HUES64 (cell line): Measurements from ENCODE around the gene DDX17.
A peak's percentile ranks its signal among the peaks of the same experiment; 100 is the strongest.
"Not testable (repeated sequence)": the region's sequence is repeated elsewhere in the genome, so short reads cannot be mapped to it uniquely, and the experiment has no call there.

ENCODE experiments used
- H3K27ac ChIP-seq: 2 replicates; pipeline ENCODE4 v1.7.0; 2013; ENCODE audit warnings: low read depth, low read length, inconsistent platforms
- H3K27me3 ChIP-seq: 2 replicates; pipeline ENCODE4 v1.6.1; 2013; ENCODE audit warnings: mild to moderate bottlenecking, low read length; ENCODE audit not compliant: insufficient read depth
- H3K36me3 ChIP-seq: 2 replicates; pipeline ENCODE4 v1.6.1; 2013; ENCODE audit warnings: mild to moderate bottlenecking, low read length; ENCODE audit not compliant: insufficient read depth
- H3K4me1 ChIP-seq: 2 replicates; pipeline ENCODE4 v1.6.1; 2013; ENCODE audit warnings: mild to moderate bottlenecking, low read length, moderate library complexity; ENCODE audit not compliant: insufficient read depth
- H3K4me3 ChIP-seq: 2 replicates; pipeline ENCODE4 v1.5.1; 2013; ENCODE audit warnings: mild to moderate bottlenecking, low read length, moderate library complexity
- H3K9ac ChIP-seq: 2 replicates; pipeline ENCODE4 v1.6.1; 2013; ENCODE audit warnings: mild to moderate bottlenecking, low read depth, low read length
- H3K9me3 ChIP-seq: 2 replicates; pipeline ENCODE4 v1.6.1; 2013; ENCODE audit warnings: low read depth, low read length; ENCODE audit not compliant: insufficient read depth
- WGBS: fragments of 150-250, 120-280 bp; methylation state at CpG from one replicate; pipeline ENCODE4 v1.1.7; 2013; ENCODE audit warnings: missing lambda C conversion rate; 5-methylcytosine and 5-hydroxymethylcytosine counted together

DDX17 gene

DNA sequence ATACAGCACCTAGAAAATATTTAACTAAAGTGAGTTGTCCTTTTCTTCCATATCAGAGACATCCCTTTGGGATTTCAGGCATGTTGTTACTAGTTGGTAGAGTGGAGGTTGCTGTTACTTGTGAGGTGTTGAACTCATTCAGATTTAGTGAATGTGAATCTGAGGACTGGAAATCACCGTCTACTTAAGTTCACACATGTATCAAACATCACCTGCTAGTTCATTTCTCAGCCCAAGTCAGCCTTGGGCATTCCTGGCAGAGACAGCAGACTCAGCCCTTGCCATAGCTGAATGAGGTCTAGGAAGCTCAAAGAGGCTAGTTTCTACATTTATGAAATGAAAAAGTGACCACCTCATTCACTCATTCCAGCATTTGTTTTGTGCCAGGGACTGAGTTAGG, 28.5 kb downstream of the DDX17 start:
- H3K9me3 ChIP-seq: no peaks in the 10 kb centered on the region
- H3K9ac ChIP-seq: no peak overlapping the region
- H3K27me3 ChIP-seq: no peaks in the 10 kb centered on the region
- 100% methylated on average over 1 of the region's 1 CpG for WGBS
- peaks cover 30% of the 10 kb centered on the region for H3K36me3 ChIP-seq
- H3K4me1 ChIP-seq: no peaks in the 10 kb centered on the region
- no peak overlapping the region for H3K4me3 ChIP-seq
- 0 out of 2 replicates have a peak overlapping the region, but pooled peaks have one; percentile 6 for H3K27ac ChIP-seq

DNA sequence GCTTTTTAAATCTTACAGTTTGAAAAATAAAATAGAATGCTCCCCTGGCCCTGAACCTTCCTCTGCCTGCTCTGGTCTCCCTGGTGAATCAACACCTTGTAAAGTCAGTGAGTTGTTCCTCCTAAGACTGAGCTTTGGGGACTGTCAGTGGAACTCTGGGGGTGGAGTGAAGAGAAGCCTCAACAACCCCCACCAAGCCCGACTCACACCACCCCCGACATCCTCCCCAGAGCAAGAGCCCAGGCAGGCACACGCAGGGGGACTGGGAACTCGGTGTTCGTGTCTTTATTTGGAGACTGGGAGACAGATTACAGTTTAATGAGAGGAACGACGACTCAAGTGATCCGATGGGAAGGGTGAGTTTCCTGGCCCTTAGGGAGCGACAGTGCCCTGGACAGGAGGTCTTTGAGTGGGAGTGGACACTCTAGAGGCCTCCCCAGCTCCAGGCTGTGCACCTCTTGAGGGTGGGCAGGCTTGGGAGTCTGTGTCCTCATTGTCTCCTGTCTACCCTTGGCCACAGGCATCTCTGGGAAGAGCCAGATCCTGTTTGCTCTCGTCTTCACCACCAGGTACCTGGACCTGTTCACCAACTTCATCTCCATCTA, 32.0 kb downstream of the DDX17 start:
- WGBS: 84% methylated on average over 9 of the region's 10 CpGs
- no peaks in the 10 kb centered on the region for H3K27me3 ChIP-seq
- H3K36me3 ChIP-seq: 0 out of 2 replicates have a peak, but pooled peaks cover under 1% of the 10 kb centered on the region
- no peaks in the 10 kb centered on the region for H3K9me3 ChIP-seq
- H3K27ac ChIP-seq: no peak overlapping the region
- no peak overlapping the region for H3K9ac ChIP-seq
- H3K4me3 ChIP-seq: no peak overlapping the region
- H3K4me1 ChIP-seq: no peaks in the 10 kb centered on the region

DNA sequence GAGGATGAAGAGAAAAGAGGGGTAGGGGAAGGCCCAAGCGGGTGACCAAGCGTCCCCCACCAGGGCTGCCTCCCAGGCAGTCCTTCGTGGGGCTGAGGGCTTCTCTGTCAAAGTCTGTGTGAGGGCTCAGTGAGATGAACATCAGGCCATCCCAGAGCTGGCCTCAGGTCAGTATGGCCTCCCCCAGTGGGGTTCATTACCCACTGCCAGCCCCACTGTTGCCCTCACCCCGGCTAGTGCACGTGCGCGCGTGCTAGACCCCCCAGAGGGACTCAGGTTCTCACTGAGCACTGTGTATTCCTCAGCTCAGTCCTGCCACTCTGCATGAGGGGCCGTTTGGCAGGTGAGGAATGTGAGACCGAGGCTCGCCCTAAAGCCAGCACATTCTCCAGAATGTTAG, 34.9 kb downstream of the DDX17 start:
- Histone ChIP-seq H3K36me3 (no peaks in the 10 kb centered on the region), H3K9ac (no peak overlapping the region), H3K27me3 (peaks cover 21% of the 10 kb centered on the region), H3K27ac (no peak overlapping the region), H3K4me1 (no peaks in the 10 kb centered on the region), H3K9me3 (no peaks in the 10 kb centered on the region), H3K4me3 (no peak overlapping the region)
- 89% methylated on average over 11 of the region's 11 CpGs for WGBS

DNA sequence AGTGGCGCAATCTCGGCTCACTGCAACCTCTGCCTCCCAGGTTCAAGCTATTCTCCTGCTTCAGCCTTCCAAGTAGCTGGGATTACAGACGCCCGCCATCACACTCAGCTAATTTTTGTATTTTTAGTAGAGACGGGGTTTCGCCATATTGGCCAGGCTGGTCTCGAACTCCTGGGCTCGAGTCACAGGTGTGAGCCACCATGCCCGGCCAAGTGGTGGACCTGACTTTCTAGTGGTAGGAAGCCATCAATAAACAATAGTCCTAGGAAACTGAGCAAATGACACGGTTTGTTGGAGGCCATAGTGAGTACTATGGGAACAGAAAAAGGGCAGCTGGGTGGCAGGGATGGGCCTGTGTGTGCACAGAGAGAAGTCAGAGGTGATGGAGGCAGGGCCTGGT, 35.9 kb downstream of the DDX17 start:
- H3K27me3 ChIP-seq: peaks cover 31% of the 10 kb centered on the region
- H3K9ac ChIP-seq, H3K4me1 ChIP-seq, H3K4me3 ChIP-seq, H3K9me3 ChIP-seq, H3K27ac ChIP-seq, H3K36me3 ChIP-seq: not testable (repeated sequence)
- WGBS: 95% methylated on average over 10 of the region's 10 CpGs

DNA sequence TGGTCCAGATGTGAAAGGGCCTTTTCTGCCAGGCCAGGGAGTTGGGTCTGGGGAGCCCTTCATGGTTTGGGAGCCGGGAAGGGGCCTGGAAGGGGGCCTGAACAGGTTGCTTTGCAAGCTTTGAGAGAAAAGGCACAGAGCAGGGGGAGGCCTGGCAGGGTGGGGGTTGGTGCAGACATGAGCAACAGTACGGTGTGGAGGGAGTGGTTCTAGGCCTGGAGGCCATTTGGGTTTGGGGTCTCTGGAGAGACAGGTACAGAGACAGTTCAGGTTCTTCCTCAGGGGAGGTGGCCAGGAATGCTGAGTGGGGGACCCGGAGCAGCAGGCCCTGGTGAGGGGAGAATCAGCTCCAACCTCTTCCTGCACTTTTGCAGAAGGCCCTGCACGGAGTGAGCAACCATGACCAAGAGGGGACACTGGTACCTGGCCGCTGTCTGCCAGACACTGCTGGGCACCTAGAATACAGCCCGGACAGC, 36.8 kb downstream of the DDX17 start:
- no peak overlapping the region for H3K4me3 ChIP-seq
- no peaks in the 10 kb centered on the region for H3K36me3 ChIP-seq
- no peak overlapping the region for H3K27ac ChIP-seq
- H3K9ac ChIP-seq: no peak overlapping the region
- peaks cover 34% of the 10 kb centered on the region for H3K27me3 ChIP-seq
- WGBS: 92% methylated on average over 6 of the region's 6 CpGs
- no peaks in the 10 kb centered on the region for H3K4me1 ChIP-seq
- H3K9me3 ChIP-seq: no peaks in the 10 kb centered on the region

DNA sequence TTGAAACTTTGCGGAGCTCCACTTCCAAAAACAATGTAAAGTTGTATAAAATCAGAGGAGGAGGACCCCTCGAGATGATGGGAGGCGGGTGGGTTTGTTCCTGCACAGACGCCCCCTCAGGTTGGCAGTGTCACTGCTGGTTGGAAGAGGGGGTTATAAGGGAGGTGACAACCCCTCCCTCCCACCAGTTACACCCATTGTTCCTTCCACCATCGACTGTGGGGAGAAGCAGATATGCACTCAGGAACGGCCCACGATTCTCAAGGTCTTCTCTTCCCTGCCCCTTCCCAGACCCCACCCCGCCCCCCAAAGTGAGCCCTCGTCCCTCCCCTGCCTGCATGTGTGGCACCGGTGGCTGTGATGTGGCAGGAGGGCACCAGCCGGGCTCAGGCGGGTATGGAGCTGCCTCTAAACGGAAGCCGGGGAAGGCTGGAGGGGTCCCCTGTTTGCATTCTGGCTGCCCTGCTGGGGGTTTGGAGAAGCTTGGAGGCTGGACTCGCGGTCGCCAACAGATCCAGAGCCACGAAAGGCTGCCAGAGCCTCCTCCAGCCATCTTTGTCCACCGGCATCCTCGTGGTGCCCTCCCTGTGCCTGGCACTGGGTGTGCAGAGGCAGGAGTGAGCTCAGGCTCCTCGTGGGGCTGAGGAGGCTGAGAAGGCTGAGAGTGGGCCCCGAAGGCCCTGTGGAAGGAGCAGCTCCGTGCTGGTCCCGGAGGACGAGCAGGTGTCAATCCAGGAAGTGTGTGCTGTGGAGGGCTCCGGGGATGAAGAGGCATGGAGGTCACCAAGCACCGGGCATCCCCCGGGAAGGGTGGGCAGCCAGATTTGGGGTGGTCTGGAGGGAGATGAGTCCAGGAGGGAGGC, 37.4 kb downstream of the DDX17 start:
- H3K9me3 ChIP-seq: no peaks in the 10 kb centered on the region
- peak overlapping the region; percentile 68 for H3K9ac ChIP-seq
- H3K36me3 ChIP-seq: no peaks in the 10 kb centered on the region
- 72% methylated on average over 28 of the region's 28 CpGs for WGBS
- H3K27ac ChIP-seq: no peak overlapping the region
- H3K27me3 ChIP-seq: peaks cover 40% of the 10 kb centered on the region
- H3K4me1 ChIP-seq: peaks cover 6% of the 10 kb centered on the region
- peak overlapping the region; percentile 64 for H3K4me3 ChIP-seq

DNA sequence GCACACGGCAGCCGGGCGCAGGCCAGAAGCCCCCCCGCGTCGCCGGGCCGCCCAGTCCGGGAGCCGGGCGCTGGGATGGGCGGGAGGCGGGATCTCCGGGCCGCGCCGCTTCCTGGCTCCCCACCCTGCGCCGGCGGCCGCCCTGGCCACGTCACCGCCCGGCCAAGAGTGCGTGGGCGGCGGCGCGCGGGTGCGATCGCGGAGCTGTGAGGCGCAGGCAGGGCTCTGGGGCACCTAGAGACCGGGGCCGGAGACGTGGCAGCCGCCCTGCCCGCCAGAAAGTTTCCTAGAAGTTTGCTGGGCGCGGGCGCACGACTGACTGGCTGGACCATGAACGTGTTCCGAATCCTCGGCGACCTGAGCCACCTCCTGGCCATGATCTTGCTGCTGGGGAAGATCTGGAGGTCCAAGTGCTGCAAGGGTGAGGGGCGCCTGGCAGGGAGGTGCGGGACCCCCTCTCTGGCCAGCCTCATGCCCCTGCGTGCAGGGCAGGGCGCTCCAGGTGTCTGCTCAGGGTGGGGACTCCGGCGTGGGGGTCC, 38.1 kb downstream of the DDX17 start, which contains the start of gene KDELR3:
Gene KDELR3, plus strand, starts transcription at position 193 of the 539 bp plus-strand sequence. Its CDS starts 138 bp downstream, at position 331.
- 2% methylated on average over 53 of the region's 53 CpGs for WGBS
- Histone ChIP-seq H3K36me3 (no peaks in the 10 kb centered on the region), H3K4me3 (peak within 1 kb of the TSS; percentile 64), H3K4me1 (peaks cover 9% of the 10 kb centered on the region), H3K9me3 (no peaks in the 10 kb centered on the region), H3K27me3 (peaks cover 47% of the 10 kb centered on the region), H3K9ac (peak within 1 kb of the TSS; percentile 68), H3K27ac (no peak within 1 kb of the TSS)

DNA sequence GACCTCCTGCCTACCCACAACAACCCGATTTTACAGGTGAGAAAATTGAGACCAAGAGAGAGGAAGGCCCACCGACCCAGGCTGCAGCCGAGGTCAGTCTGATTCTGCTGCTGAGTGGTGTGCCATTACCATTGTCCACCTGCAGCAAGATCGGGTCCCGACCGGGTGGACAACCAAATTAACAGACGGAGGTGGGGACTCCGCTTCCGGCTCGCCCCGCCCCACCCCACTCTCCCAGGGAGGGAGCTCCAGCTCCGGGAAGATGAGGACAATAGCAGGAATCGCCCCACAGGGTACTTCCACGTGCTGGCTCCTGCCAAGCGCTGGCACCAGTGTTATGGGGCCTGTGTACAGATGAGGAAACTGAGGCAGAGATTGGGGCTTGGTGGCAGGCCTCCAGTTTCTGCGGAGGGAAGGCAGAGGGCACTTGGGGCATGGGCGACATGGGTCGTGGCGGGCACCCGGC, 38.6 kb downstream of the DDX17 start:
- Histone ChIP-seq H3K36me3 (no peaks in the 10 kb centered on the region), H3K9me3 (no peaks in the 10 kb centered on the region), H3K4me1 (peaks cover 9% of the 10 kb centered on the region), H3K27me3 (peaks cover 49% of the 10 kb centered on the region), H3K4me3 (peak overlapping the region; percentile 64), H3K27ac (no peak overlapping the region), H3K9ac (peak overlapping the region; percentile 68; the same call in 1 of the 2 replicates)
- 15% methylated on average over 20 of the region's 20 CpGs for WGBS

DNA sequence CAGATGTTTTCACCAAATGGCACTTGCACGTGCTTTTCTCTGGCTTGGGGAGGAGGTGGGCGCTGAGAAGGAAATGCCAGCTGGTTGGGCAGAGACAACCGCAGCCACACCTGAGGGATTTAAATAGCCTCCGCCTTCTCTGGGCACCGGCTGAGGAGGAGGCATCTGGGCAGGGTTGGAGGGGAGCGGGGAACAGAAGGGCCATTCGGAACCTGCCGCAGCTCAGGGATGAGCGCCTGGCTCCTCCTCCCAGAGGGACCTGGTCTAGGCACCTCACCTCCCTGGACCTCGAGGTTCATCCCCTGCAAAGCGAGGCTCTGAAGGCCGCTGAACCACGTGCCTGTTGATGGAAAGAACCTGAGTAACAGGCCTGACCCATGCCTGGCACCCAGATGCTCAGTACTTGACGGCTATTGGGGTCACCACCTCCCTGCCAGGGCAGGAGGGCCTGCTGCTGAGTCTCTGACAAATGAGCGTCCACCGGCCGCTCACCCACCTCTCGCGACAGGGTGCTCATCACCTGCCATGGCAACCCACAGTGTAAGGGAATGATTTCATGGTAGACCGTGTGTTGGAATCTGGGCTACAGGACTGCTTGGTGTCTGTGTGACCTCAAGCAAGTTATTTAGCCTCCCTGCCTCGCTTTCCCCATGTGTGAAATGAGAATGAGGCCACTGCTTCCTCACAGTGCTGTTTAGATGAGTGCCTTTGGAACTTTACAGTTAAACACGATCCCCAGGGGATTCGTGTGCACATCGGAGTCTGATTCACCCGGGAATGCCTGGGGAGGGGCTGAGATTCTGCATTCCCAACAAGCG, 40.2 kb downstream of the DDX17 start:
- no peaks in the 10 kb centered on the region for H3K36me3 ChIP-seq
- WGBS: 75% methylated on average over 26 of the region's 26 CpGs
- H3K27me3 ChIP-seq: peaks cover 63% of the 10 kb centered on the region
- no peak overlapping the region for H3K9ac ChIP-seq
- H3K4me1 ChIP-seq: peaks cover 9% of the 10 kb centered on the region
- H3K27ac ChIP-seq: no peak overlapping the region
- no peaks in the 10 kb centered on the region for H3K9me3 ChIP-seq
- no peak overlapping the region for H3K4me3 ChIP-seq

DNA sequence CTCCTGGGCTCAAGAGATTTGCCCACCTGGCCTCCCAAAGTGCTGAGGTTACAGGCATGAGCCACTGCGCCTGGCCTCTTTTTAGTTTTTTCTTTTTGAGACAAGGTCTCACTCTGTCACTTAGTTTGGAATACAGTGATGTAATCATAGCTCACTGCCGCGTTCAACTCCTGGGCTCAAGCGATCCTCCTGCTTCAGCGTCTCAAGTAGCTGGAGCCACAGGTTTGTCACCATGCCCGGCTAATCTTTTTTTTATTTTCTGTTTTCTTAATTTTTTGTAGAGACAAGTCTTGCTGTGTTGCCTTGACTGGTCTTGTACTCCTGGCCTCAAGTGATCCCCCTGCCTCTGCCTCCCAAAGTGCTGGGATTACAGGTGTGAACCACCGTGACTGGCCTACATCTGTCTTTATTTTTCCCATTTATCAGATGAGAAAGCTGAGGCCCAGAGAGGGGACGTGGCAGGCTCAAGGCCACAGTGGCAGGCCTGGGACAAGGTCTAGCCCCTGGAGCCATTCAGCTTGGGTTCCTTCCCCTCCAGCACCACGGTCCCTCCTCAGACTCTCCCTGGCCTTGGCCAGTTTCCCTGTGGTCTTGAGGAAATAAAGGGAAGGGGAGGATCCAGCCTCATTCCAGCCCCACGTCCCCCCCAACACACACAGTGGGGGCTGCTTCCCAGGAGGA, 41.0 kb downstream of the DDX17 start:
- H3K27ac ChIP-seq: no peak overlapping the region
- peaks cover 9% of the 10 kb centered on the region for H3K4me1 ChIP-seq
- H3K9me3 ChIP-seq: no peaks in the 10 kb centered on the region
- 95% methylated on average over 8 of the region's 10 CpGs for WGBS
- no peak overlapping the region for H3K9ac ChIP-seq
- H3K27me3 ChIP-seq: peaks cover 71% of the 10 kb centered on the region
- H3K4me3 ChIP-seq: no peak overlapping the region
- H3K36me3 ChIP-seq: no peaks in the 10 kb centered on the region
